ENCODE measurements around the gene SLC6A18.

DNA sequence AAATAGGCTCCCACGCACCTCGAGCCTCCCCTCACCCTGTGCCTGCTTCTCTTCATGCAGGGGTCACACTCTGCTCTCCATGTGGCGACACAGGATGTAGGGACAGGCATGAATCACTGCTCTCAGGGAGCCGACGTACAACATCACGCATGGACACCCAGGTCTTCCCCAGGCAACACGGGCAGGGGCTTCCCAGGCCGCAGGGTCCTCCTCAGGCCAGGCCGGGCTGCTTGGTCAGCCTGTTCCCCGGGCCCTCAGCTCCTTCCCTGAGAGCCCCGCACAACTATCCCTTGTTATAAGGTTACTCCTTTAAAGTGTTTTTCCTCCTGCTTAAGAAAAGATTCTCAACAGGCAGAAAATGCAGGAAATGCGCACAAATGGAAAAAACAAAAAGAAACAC lies 1.1 kb downstream of the SLC6A18 start:
- TF ChIP-seq, protein P1, sequence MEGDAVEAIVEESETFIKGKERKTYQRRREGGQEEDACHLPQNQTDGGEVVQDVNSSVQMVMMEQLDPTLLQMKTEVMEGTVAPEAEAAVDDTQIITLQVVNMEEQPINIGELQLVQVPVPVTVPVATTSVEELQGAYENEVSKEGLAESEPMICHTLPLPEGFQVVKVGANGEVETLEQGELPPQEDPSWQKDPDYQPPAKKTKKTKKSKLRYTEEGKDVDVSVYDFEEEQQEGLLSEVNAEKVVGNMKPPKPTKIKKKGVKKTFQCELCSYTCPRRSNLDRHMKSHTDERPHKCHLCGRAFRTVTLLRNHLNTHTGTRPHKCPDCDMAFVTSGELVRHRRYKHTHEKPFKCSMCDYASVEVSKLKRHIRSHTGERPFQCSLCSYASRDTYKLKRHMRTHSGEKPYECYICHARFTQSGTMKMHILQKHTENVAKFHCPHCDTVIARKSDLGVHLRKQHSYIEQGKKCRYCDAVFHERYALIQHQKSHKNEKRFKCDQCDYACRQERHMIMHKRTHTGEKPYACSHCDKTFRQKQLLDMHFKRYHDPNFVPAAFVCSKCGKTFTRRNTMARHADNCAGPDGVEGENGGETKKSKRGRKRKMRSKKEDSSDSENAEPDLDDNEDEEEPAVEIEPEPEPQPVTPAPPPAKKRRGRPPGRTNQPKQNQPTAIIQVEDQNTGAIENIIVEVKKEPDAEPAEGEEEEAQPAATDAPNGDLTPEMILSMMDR (conservative IDR thresholded peaks at IDR 0.05 in 1 of 2, IDR thresholded peaks at IDR 0.05 in 1 of 2; ENCODE audit: low read depth in 1 of 2, low read length in 2 of 2): no peak
- no peak for TF ChIP-seq EZH2 (IDR thresholded peaks at IDR 0.05; ENCODE audit: low read length, missing control alignments)

Data from fibroblast of lung (primary cell).